Fibroblast of villous mesenchyme (primary cell): ENCODE measurements around the gene CRIP1. TPM values are rescaled to one million over a fixed set of nuclear protein-coding genes. Genes with fewer than 3 reads are reported as not detected.

Experiments
- DNase-seq: peaks from one replicate; pipeline ENCODE4 v3.0.0-alpha.2; 2010; ENCODE audit warnings: low read depth
- H3K4me3 ChIP-seq: 2 replicates; pipeline ENCODE4 v1.5.1; 2011; ENCODE audit warnings: low read depth, mild to moderate bottlenecking, low read length
- CTCF ChIP-seq: IDR thresholded peaks from 2 replicates; pipeline ENCODE4 v1.5.1; 2012; ENCODE audit warnings: low read depth, mild to moderate bottlenecking, low read length; ENCODE audit not compliant: insufficient read depth
- total RNA-seq: library from RNA; depleted of rRNA; stranded (reverse); fragments of >200 nt; gene quantifications from 2 replicates; pipeline ENCODE4 v1.2.3, GENCODE V29; 2012

Gene CRIP1
- total RNA-seq, 1 donor = 1.3 TPM

GRCh38 chr14:105505101-105505500 lies 18.4 kb downstream of the CRIP1 start:
- no peak for TF ChIP-seq CTCF
- DNase-seq = no peak

GRCh38 chr14:105507247-105507646 lies 20.6 kb downstream of the CRIP1 start:
- no peak for DNase-seq
- no peak overlapping the region for H3K4me3 ChIP-seq
- no peak for TF ChIP-seq CTCF

More at GRCh38 chr14:105505101-105505500, 18.4 kb downstream of the CRIP1 start:
- no peak overlapping the region for H3K4me3 ChIP-seq

- no peak for TF ChIP-seq CTCF
- no peak for DNase-seq
- H3K4me3 ChIP-seq = no peak overlapping the region
Observed at GRCh38 chr14:105508069-105508468, 21.4 kb downstream of the CRIP1 start.

- TF ChIP-seq CTCF = no peak
- DNase-seq = no peak
- H3K4me3 ChIP-seq = no peak overlapping the region
Observed at GRCh38 chr14:105508601-105509000, 21.9 kb downstream of the CRIP1 start.

- no peak for DNase-seq
- no peak for TF ChIP-seq CTCF
- H3K4me3 ChIP-seq = no peak overlapping the region
Observed at GRCh38 chr14:105517096-105517495, 30.4 kb downstream of the CRIP1 start.

GRCh38 chr14:105519946-105520698 lies 33.4 kb downstream of the CRIP1 start:
- H3K4me3 ChIP-seq = no peak overlapping the region
- no peak for DNase-seq
- no peak for TF ChIP-seq CTCF

GRCh38 chr14:105525326-105525725 lies 38.6 kb downstream of the CRIP1 start:
- no peak for TF ChIP-seq CTCF
- DNase-seq = no peak

More at GRCh38 chr14:105525326-105525725, 38.6 kb downstream of the CRIP1 start:
- H3K4me3 ChIP-seq = no peak overlapping the region
